NCI-H1105 treated with DMSO at 0.1 percent for 48 hours (cell line): ENCODE measurements around the gene SEH1L.
"Not testable (repeated sequence)": the region's sequence is repeated elsewhere in the genome, so short reads cannot be mapped to it uniquely, and the experiment has no call there.

ENCODE experiments used
- DNase-seq: peaks from one replicate; lab custom pipeline; 2025; lab: John Stamatoyannopoulos, UW

Gene SEH1L

DNA sequence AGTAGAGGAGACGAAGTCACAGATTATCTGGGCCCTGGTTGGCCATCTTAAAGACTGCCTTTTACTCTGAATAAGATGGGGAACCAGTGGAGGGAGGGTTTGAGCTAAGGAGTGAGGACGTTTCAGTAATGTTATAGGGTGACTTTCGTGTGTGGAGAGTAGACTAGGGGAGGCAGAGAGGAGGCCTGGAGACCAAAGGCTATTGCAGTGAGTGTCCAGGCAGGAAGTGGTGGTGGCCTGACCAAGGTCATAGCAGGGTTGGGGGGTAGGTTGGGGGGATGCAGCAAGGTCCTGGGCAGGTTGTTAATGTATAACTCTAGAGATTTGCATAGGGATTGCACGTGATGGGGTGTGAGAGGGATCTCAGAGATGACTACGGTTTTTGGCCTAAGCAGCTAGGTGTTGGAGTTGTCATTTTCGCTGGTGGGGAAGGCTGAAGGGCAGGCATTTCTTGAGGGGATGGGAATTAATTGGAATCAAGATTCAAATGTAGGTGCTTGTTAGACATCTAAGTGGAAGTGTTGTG, 48.2 kb downstream of the SEH1L start:
- no peak for DNase-seq

DNA sequence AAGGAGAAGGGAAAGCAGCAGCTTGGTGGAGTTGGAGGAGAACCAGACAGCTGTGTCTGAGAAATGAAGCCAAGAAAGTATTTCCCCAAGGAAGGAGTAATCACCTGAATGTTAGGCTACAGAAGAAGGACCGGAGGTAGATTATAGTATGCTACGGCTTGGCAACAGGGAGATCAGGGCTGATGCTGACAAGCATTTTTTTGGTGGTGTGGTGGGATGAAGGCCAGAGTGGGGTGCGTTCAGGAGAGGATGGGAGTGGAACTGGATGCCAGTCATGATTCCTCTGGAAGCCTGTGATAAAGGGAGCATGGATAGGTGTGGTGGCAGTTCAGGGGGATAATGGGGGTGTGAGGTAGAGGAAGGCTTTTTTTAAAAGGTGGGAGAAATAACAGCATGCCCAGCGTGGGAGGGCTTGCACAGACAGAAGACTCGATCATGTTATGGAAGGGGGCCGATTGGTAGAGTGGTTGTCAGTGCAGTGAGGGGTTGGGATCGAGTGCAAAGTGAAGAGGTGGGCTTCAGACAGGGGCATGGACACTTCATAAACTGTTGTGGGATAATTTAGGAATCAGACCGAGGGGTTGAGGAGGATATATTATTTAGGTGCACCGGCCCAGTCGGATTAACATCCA, 49.0 kb downstream of the SEH1L start:
- no peak for DNase-seq

DNA sequence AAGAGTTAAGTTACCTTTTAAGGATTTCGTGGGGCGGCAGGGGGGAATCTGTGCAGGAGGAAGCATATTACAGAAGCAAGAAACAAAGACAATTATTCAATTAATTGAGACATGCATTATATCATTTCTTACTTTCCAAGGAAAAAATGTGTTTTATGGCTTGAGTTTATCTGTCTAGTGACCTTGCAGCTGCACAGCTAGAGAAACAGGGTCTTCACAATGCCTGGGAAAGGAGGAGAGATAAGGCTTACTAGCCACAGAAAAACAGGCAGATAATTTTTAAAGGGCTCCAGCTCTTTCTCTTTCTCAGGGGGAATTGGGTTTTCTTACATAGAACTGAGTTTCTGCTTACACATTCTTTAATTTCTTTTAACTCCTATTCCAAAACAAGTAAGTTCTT, 49.5 kb downstream of the SEH1L start:
- DNase-seq, result not testable (repeated sequence)

DNA sequence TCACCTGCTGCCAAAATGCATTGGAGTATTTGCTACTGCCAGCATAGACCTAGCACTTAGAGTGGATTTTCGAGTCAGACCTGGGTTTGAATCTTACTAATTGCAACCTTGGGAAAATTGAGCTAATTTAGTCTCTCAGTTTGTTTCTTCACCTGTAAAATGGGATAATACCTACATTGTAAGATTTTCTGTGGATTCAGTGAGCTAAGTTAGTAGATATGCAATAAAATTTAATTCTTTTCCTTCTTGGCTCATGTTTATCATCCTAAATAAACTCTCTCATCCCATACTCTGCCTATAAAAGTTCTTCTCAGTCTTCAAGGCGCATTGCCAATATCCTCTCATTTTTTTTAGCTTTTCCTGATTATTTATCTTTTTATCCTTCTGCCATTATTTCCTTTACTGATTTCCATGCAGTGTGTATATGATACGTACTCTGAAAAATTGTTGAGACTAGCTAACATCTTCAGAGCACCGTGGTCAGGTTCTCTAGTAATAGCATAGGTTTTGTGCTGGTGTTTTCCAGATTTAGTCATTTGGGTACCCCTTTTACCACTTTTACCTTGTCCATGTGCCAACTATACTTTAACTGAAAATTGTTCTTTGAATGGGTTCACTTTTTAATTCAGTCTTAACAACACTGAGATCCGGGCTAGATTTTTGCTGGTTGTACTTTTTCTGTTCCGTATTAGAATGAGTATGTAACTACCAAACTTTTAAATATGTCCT, 50.7 kb downstream of the SEH1L start:
- no peak for DNase-seq

DNA sequence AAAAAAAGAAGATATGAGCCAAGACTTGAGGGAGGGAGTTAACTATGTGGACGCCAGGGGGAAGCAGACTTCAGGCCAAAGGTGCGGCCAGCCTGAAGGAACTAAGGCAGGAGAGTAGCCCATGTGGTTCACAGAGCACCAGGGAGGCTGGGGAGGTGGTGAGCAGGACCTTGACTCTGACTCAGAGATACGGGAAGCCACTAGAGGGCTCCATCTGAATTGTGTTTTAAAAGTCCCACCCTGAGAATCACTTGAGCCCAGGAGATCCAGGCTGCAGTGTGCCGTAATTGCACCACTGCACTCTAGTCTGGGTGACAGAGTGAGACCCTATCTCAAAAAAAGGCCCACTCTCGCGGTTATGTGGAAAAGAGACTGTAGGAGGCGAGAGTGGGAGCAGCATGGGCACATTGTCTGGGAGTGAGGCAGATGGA, 55.7 kb downstream of the SEH1L start:
- no peak for DNase-seq

DNA sequence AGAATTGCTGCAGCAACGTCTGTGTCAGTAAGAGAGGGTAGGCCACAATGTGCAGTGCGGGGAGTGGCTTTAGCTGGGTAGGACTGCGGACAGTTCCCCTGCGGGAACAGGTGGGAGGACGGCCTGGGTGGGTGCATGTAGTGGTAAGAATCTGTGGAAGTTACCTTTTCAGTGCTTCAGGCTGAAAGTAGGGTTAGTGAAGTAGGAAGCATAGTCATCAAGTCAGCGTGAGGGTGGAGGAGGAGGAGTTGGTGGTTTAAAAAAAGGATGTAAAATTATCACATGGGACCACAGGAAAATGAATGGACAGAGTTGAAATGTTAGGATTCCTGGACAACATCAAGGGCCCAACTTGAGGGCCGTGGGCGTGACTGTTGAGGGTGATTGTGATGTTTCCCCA, 56.6 kb downstream of the SEH1L start:
- DNase-seq, result no peak

DNA sequence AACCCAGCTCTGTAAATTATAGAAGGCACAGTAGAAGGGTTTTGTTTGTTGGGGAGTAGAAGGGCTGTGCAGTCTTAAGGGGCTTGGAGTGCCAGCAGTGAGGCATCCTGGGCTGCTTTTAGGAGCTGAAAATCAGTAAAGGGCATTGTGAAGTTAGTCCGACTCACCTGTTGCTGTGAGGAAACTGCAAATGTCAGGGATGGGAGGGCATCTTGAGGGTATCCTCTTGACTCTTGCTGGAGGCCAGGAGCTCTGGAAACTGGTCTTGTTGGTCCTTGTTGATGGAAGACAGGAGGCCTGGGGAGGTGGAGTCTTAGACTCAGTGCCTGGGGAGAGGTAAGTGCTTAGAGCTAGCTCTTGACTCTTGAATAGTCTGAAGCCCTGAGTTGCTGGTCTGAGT, 57.5 kb downstream of the SEH1L start:
- DNase-seq, result no peak

DNA sequence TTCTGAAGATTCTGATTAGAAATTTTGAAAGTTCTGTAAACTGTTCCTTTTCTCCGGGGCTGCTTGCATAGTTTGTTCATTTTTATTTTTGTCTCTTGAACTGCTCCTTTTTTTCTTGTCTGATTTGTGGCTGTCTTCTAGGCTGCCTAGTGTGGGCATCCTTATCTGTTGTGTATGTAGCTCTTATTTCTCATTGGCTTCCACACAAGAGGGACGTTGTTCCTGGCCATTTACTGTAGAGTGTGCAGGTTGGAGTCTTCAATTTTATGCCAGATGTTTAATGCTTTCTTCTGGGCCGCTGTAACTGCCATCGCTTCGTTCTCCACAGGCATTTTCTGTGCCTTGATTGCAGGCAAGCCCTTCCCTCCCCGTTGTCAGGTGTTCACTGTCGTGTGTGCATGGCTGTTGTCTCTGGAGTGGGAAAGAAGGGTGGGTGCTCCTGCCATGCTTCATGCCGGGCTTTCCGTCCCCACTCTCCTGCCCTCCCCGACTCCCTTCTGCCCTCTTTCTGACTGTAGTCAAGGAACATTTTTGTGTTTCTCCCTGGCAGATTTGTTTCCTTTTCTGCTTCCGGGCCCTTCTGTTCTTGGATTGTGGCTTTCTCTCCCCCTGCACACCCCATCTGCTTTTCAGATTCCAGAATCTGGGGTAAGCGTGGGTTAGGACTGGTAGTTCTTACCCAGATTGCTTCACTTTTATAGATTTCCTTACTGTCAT, 58.9 kb downstream of the SEH1L start:
- DNase-seq, result no peak

DNA sequence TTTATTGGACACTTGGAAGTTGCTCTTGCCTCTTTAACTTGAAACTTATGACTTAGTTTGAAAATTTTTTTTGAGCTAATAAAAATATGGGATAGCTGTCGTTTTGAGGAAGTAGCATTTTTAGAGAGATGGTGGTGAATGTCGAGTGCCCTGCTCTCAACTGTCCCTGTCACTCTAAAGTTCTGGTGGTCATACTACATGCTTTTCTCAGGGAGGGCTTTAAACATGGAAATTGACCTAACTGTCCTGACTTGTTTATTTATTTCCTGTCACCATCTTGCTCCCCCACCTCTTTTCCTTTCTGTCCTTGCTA, 59.4 kb downstream of the SEH1L start:
- DNase-seq, result no peak

DNA sequence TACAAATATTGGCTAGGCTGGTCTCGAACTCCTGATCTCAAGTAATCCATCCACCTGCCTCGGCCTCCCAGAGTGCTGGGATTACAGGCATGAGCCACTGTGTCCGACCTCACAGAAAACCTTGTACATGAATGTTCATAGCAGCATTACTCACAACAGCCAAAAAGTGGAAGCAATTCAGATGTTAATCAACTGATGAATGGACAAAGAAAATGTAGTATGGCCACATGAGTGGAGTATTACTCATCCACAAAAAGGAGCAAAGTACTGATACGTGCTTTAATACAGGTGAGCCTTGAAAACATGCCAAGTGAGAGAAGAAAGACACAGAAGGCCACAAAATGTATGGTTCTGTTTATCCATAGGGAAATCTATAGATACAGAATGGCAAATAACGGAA, 63.9 kb downstream of the SEH1L start:
- no peak for DNase-seq

DNA sequence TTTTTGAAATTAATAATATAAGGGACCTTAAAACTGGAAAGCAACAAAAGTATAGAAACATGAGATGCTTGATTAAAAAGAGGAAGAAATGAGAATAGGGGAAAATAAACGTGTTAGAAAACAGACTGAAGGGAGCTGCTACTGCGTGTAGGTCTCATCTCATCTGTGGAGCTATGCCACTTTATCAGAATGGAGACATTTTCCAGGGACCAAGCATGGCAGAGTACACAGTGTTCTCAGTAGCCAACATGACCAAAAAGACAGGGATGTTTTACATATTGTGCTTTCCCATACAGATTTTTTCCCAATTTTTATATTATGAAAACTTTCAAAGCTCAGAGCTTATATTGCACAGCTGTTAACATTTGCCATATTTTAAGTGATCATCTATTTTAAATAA, 66.4 kb downstream of the SEH1L start:
- DNase-seq, result no peak

DNA sequence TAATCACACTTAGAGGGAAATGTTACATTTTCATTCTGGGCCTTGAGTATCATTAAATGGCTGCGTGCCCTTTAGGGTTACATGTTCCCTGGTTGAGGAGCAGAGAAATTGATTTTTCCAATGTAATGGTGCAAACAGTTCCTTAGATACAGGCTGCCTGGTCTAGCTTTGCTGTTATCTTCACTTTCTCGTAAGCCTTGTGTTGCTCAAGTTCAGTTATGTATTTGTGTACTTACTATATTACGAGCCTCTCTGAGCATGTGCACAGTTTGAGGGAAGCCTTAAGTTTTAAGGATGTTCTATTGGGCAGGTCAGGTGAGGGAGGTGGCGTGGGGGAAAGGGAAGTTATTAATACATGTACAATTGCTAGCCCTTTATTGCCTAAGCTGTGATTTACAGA, 67.0 kb downstream of the SEH1L start:
- DNase-seq, result no peak

DNA sequence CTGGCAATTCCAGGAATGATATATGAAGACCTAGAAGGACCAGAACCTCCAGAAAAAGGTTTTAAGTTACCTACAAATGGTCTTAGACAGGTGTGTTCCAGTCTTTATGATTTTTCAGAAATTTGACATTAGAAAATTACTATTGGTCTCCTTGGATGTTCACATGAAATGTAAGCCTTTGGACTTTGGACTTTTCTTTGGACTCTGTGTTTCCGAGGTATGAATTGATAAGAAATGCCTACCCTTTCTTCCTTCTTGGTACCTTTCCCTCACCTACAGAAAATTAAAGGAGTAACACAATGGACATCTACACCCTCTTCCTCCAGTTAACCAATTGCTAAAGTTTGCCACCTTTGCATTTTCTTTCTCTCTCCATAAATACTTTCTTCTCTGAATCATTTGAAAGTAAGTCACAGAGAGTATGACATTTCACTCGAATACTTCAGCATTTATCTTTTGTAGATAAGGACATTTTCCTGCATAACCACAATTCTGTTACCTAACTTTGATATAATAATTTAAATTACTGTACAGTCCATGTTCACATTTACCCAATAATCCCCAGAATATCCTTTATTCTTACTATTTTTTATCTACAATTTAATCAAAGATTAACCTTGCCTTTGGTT, 69.5 kb downstream of the SEH1L start:
- DNase-seq, result no peak

DNA sequence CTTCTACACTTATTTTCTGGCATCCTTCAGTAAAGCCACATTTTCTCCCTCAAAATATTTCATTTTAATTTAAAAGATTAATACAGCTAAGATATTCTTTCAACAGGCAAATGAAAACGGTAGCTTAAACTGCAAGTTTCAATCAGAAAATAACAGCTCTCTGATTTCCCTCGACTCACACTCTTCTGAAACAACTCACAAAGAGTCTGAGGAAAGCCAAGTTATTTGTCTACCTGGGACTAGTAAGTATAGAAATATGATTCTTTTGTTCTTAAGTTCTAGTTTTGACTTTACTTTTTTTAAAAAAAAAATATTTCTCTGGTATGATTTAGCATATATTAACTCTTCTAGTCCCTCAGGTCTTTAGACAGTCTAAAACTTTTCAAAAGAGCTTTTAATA, 70.6 kb downstream of the SEH1L start:
- DNase-seq, result no peak

DNA sequence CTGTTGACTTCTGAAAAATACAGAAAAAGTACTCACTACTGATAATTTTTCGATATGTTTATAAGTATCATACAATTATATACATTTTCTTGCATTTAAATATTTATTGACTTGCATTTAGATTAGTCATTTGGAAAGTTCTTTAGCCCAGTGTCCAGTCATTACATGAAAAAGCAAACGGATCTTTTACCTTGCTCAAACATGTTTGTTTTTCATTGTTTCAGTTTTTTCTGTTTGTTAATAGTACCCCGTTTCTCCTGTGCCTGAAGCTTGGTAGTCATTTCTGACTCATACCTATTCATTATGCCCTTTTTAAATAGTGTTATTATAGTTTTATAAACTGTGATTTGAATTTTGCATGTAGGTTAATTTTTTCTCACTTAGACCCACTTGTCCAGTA, 71.5 kb downstream of the SEH1L start:
- no peak for DNase-seq

DNA sequence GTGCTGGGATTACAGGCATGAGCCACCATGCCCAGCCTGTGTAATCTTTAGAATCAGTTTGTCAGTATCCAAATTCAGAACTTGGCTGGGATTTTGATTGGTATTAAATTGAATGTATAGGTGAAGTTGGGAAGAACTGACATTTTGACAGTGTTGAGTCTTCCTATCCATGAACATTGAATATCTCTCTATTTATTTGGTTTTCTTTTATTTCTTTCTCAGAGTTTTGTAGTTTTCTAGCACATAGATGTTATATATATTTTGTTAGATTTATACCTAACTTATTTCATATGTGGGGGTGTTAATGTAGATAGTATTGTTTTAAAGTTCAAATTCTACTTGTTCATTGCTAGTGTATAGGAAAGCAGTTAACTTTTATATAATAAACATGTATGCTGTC, 74.8 kb downstream of the SEH1L start:
- no peak for DNase-seq

DNA sequence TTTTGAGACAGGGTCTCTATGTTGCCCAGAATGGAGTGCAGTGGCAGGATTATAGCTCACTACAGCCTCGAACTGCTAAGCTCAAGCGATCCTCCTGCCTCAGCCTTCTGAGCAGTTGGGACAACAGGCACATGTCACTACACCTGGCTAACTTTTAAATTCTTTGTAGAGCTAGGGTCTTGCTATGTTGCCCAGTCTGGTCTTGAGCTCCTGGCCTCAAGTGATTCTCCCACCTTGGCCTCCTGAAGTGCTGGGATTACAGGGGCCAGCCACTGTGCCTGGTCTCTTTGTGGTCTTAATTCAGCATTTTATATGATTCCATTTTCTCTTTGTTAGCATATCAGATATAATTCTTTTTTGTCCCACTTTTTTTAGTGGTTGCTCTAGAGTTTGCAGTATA, 77.4 kb downstream of the SEH1L start:
- DNase-seq, result no peak

DNA sequence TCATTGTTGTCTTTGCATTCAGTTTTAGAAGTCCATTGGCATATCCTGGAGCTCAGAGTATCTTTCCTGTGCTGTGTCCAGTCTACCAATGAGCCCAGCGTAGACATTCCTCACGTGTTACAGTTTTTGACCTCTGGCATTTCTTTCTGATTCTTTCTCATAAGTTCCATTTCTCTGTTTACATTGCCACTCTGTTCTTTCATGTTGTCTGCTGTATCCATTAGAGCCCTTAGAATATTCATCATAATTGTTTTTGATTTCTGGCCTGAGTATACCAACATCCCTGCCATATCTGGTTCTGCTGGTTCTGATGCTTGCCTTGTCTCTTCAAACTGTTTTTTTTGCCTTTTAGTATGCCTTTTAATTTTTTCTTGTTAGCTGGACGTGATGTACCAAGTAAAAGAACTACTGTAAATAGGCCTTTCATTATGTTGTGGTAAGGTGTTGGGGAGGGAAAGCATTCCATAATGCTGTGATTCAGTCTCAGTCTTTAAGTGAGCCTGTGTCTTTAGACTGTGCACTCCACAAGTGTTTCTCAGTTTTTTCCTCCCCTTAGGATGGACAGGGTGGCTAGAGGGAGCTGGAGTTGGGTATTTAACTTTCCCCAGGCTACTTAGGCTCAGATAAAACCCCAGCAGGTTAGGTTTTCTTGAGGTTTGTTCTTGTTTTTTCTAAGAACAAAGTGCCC, 78.9 kb downstream of the SEH1L start:
- no peak for DNase-seq

DNA sequence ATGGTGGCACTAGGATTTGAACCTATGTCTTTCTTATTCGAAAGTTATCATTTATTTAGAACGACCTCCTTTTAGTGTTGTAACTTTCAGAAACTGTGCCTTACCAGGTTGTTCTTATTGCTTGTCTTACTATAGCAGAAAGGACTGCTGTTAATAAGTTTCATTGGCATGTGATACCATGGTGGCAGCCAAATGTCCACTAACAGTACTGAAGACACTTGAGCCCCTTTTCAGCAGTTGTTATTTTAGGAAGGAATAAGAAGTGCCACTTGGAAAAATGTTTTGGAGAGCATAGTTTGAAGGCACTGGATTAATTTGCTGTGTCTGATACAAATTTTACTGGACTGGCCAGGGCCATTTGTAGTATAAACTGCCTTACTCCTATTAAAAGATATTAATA, 81.1 kb downstream of the SEH1L start:
- DNase-seq, result no peak

DNA sequence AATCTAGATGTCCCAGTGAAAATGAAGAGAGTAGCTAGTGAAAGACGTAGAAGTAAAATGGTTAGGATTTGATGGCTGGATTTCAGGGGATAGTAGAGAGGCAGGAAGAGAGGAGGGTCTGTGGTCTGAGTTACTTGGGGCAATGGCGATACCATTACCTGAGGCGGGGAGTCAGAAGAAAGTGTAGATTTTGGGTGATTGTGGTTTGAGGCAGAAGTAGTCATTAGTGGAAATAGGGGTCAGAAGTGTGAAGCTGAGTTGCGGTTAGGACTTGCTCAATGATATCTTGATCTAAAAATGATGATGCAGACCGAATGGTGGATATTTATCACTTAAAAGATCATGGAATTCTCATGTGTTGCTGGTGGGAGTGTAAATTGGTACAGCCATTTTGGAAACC, 84.4 kb downstream of the SEH1L start:
- no peak for DNase-seq

DNA sequence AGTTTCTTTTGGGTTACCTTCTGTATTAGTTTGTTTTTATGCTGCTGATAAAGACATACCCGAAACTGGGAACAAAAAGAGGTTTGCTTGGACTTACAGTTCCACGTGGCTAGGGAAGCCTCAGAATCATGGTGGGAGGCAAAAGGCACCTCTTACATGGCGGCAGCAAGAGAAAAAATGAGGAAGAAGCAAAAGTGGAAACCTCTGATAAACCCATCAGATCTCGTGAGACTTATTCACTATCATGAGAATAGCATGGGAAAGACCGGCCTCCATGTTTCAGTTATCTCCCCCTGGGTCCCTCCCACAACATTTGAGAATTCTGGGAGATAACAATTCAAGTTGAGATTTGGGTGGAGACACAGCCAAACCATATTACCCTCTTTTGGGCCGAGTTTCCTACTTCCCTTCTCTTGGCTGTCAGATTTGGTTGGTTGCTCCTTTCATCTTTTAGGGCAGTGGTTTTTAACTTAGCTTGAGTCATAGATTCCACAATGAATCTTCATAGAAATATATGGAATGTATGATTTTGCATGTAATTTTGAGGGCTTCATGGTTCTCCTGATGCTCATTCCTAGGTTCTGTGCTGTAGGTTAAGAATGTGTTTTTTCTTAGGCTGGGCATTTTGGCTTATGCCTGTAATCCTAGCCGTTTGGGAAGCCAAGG, 87.6 kb downstream of the SEH1L start:
- no peak for DNase-seq
